Stimulated activated CD8-positive, alpha-beta memory T cell treated with anti-CD3 and anti-CD28 coated beads, Interleukin-12 subunit alpha, Interleukin-12 subunit beta, amount 100 ng/mL, for 1 hour (primary cell): ENCODE measurements around the gene RAET1G.
"Not testable (repeated sequence)": the region's sequence is repeated elsewhere in the genome, so short reads cannot be mapped to it uniquely, and the experiment has no call there.

Experiments used
- DNase-seq: peaks from one replicate; pipeline ENCODE4 v3.0.0-alpha.2; 2020; ENCODE audit warnings: low read depth

RAET1G gene, protein sequence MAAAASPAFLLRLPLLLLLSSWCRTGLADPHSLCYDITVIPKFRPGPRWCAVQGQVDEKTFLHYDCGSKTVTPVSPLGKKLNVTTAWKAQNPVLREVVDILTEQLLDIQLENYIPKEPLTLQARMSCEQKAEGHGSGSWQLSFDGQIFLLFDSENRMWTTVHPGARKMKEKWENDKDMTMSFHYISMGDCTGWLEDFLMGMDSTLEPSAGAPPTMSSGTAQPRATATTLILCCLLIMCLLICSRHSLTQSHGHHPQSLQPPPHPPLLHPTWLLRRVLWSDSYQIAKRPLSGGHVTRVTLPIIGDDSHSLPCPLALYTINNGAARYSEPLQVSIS

GRCh38 chr6:149922642-149923326, at the start of gene RAET1G:
RAET1G (minus strand) TSS chr6:149923121; CDS start chr6:149923010, 111 bp downstream.
- DNase-seq: peak; percentile 64

- DNase-seq: no peak
Observed at GRCh38 chr6:149969635-149970034, 46.7 kb upstream of the RAET1G start.

- not testable (repeated sequence) for DNase-seq
Observed at GRCh38 chr6:149968909-149969308, 46.0 kb upstream of the RAET1G start.

- DNase-seq: not testable (repeated sequence)
Observed at GRCh38 chr6:149967999-149968398, 45.1 kb upstream of the RAET1G start.

DNA sequence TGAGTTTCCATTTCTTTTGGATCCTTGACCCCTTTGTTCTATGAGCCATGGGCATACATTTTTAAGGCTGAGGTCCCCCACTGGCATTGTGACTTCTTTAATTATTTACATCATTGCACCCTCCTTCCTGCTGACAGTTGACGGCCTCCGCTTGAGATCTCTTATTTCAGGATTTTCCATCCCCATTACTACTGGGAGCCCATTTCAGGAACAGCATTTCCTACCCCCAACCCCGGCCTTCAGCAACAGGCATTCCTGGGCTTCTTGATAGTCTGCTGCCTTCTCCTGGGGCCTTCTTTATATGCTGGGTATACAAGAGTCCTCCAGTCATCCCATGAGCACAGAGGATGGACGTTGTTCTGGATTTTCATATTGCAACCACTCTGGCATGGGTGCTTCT, 44.7 kb upstream of the RAET1G start:
- DNase-seq: no peak

DNA sequence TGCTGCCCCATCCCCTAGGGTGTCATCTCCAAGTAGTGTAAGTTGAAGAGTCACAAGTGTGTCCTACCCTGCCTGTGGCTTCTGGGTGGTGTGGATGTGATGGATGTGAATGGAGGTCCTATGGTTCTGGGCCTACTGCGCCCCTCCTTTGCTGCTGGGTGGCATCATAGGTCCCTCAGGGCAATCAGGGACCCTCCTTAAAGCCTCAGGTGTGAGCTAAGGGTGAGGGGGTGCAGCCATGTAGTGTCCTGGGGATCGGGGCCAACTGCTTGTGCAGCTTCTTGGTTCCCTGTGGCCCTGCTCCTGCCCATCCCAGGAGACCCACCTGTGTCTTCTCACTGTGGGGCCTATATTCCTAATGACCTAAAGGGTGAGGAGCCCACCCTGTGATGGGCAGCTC, 43.4 kb upstream of the RAET1G start:
- not testable (repeated sequence) for DNase-seq

GRCh38 chr6:149965194-149966020, 42.5 kb upstream of the RAET1G start:
- no peak for DNase-seq

GRCh38 chr6:149964308-149965193, 41.6 kb upstream of the RAET1G start:
- no peak for DNase-seq

DNA sequence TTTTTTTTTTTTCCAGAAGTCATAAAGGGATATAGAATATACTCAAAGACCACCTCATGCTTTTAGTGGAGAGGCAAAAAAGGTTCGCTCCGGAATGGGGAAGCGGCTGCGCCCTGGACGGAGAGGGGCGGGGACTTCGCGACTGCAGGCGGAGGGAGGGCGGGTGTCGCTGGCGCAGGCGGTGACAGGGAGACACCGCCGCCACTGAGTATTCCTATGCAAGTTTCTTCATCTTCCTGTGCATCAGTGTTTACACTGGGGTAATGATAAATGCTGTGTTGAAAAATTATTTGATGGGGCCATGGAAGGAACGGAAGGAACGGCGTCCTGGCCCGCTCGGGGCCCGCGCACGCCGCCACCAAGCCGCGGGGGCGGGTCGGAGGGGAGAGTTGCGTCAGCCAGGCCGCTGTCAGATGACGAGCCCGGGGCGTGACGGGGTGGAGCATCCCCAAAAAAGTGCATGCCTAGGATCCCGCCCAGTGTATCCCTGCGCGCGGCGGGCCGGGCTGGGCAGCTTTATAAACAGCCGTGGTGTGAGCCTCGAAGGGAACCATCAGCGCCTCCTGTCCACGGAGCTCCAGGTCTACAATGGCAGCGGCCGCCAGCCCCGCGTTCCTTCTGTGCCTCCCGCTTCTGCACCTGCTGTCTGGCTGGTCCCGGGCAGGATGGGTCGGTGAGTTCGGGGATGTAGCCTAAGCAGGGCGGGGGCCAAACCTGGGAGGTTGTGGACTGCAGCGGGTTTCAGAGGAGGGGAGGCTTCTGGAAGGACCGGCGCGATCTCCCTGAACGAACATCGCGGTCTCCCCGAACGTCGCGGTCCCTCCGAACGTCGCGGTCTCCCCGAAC, 40.8 kb upstream of the RAET1G start, which contains the start of gene ULBP1:
Gene ULBP1, plus strand, starts transcription at position 482 of the 846 bp plus-strand sequence. Its CDS starts 107 bp downstream, at position 589.
- DNase-seq: peak; percentile 61

- no peak for DNase-seq
Observed at GRCh38 chr6:149963212-149963461, 40.2 kb upstream of the RAET1G start.

DNA sequence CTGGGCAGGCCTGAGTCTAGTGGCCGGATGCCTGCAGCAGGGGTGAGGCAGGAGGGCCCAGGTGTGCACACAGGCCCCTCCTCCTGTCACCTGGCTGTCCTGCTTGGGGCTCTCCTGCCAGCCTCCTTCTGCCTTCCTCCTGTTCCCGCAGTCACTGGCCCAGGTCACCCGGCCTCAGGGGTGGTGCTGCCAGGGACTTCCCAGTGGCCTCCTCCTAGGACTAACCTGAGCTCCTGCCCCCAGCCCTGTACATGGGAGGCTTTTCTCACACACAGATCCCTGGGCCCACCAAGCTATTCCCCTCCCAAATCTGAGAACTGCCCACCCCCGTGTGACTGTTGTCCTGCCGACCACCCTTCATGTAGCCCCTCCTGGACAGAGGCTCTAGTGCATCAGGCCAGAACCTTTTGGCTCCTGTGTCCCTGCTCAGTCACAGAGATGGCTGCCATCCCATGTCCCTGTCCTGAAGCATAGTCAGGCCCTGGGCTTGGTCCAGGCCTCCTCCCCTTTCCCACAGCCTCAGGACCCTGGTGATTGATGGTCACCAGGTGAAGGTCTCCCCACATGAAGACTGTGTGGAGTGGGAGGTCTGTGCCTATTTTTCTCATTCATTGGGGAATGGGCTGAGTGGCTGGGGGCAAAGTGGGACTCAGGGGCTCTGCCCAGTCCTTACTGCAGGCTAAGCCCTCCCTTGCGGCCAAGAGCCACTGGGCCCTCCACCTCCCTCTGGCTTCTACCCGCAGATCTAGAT, 39.7 kb upstream of the RAET1G start:
- no peak for DNase-seq

GRCh38 chr6:149961728-149962425, 39.0 kb upstream of the RAET1G start:
- no peak for DNase-seq

- DNase-seq: no peak
Observed at GRCh38 chr6:149960488-149960887, 37.6 kb upstream of the RAET1G start.

DNA sequence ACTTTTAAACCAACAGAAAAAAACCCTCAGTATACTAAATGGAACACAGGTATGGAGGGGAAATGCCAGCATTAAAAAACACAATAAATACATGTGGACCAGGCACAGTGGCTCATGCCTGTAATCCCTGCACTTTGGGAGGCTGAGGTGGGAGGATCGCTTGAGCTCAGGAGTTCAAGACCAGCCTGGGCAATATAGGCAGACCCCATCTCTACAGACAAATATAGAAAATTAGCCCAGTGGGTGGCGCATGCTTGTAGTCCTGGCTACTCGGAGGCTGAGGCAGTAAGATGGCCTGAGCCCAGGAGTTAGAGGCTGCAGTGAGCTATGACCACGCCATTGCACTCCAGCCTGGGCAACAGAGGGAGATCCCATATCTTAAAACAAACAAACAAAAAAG, 36.9 kb upstream of the RAET1G start:
- DNase-seq: not testable (repeated sequence)

DNA sequence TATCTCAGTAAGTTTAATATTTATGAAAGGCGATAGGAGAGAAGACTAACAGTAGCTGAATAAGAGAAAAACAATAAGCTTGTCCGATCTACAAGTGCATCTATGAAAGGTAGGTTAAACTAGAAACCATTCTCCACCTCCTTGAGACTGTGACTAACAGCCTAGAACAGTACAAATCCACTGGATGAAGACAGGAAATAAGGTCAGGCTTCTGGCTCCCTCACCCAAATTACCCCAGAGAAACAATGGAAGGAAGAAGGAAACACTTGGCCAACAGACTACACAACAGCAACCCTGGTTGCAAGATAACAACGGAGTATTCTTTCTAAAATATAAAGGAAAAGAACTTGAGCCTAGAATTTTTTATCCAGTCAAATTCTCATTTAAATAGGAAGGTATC, 35.2 kb upstream of the RAET1G start:
- DNase-seq: not testable (repeated sequence)

DNA sequence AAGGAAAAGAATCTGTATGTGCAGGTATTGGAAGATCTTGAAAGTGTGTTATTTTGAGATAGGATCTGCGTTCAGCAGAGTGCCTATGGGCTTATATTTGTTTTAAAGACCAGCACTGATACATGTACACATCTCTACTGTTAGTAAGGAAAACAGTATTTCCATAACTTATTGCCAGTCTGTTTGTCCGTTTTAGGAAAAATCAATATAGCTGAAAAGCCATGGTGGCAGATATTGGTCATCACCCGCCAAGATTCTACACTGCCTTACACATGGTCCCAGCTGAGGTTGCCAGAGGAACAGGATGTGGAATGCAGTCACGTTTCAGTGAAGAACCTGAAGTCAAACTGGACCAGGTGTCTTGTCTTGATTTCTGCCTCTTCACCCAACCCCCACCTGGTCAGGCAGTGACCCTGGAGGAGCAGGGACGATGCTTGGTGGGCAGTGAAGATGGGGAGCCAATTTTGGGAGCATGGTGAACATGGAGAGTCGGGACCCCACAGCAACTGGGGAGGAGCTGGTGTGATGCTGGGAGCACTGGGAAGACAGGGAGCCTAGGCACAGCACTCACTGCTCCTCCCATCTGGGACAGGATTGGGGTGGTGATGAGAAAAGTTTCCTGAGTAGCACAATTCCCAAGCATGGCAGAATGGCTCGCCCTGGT, 32.9 kb upstream of the RAET1G start:
- not testable (repeated sequence) for DNase-seq

- DNase-seq: not testable (repeated sequence)
Observed at GRCh38 chr6:149954984-149955653, 32.2 kb upstream of the RAET1G start.

GRCh38 chr6:149954328-149954983, 31.5 kb upstream of the RAET1G start:
- DNase-seq: not testable (repeated sequence)
